ENCODE data around the gene SLC22A4. TPM values are rescaled to one million over a fixed set of nuclear protein-coding genes. Genes with fewer than 3 reads are reported as not detected.

Gene SLC22A4
- total and polyA plus RNA-seq, 2 of the 8 experiments (the other 6 are each of a cell fraction or from before 2014, with no cell fraction given) = 0.45 to 0.60 TPM

DNA sequence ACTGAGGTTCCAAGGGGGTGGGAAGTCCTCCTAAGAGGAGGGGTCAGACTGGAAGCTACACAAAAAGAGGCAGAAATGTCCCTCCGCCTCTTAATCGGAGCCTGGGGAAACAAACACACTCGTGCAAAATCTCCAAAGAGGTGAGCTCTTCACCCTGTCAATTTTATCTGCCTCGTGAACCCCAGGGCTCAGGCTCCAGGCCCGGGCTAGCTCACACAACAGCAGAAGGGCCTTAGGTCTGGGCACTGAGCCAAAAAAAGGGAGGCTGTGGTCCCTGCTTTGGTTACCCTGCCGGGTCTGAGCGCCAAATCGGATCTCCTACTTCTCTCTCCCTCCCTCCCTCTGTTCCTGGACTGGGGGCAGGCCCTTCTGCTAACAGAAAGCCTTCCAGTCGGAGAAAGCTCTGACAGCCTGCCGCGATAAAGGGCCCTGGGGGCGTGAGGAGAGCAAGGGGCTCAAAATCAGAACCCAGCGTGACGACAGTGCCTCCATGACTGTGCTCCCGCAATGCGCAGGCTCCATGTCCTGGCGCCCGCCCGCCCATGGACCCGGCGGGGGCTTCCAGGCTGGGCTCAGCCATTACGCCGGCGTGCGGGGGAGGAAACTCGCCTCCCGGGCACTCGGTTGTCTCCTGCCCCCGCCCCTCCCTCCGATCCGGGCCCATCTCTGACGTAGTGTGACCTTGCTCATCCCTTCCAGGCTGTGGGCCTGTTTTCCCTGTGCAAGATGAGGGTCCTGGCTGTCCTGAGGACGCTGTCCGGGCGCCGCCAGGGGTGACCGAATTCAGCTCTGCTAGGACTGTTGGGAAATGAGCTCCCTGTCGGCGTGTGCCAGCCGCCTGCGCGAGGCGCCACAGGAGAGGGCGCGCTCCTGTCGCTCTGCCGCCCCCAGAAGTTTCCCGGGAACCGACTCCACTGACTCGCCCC is 865 bp upstream of the SLC22A4 start:
- H4K91ac ChIP-seq (replicated peaks; ENCODE audit: insufficient read length, low read length) = peak overlapping the region; percentile 90
- CTCF ChIA-PET (ENCODE audit: partially characterized antibody) = interaction anchor here (0.5 to 4.1 kb wide), 19 partner anchors 8 to 825 kb away, joined by 3 to 27 read pairs (median 4); partner anchors contain the start of gene SLC22A5
- H2BK5ac ChIP-seq (ENCODE audit: low read depth, low read length) = peak overlapping the region; percentile 94
- TF ChIP-seq SP4 (IDR thresholded peaks at IDR 0.05; ENCODE audit: low read length) (no peak), CBX5 (IDR thresholded peaks at IDR 0.05; ENCODE audit: low read depth, low read length) (no peak), TBP (IDR thresholded peaks at IDR 0.05; ENCODE audit: low read depth, low read length) (peak; percentile 61), JUND (IDR thresholded peaks at IDR 0.05; ENCODE audit: low read length) (peak; percentile 66; the same call in 1 of the 2 replicates), PHF8 (conservative IDR thresholded peaks at IDR 0.05; ENCODE audit: low read depth, low read length) (peak; percentile 77), HDAC2 (IDR thresholded peaks at IDR 0.05; ENCODE audit: borderline replicate concordance in 1 of 2, low read depth in 2 of 2, low read length in 2 of 2) (peak in 1 of 2 experiments; percentile 82; a peak in 1 of 4 replicates), BACH1 (IDR thresholded peaks at IDR 0.05; ENCODE audit: low read length) (no peak), POLR2AphosphoS5 (IDR thresholded peaks at IDR 0.05; ENCODE audit: low read depth, low read length) (peak; percentile 84), CREB1 (IDR thresholded peaks at IDR 0.05) (peak; percentile 69), POU5F1 (IDR thresholded peaks at IDR 0.05; ENCODE audit: low read depth, low read length) (no peak), KDM4A (IDR thresholded peaks at IDR 0.05; ENCODE audit: low read depth, low read length, severe bottlenecking) (peak; percentile 57)

More for the DNA sequence above, 865 bp upstream of the SLC22A4 start:
- H3K18ac ChIP-seq (ENCODE audit: extremely low read depth, low read length) = peak overlapping the region; percentile 91
- peak overlapping the region; percentile 87 for H4K5ac ChIP-seq (ENCODE audit: insufficient read length, low read depth, low read length)
- H3K79me1 ChIP-seq (ENCODE audit: low read depth, low read length) = no peaks in the 10 kb centered on the region
- H3K4me2 ChIP-seq (ENCODE audit: insufficient read depth in 1 of 2, low read depth in 2 of 2, low read length in 2 of 2) = peak overlapping the region; percentile 91 to 93
- no peaks in the 10 kb centered on the region for H3K9me3 ChIP-seq (ENCODE audit: insufficient read depth in 2 of 2, low read depth in 1 of 2, low read length in 1 of 2)
- peaks cover 0 to 12% (median 3%) of the 10 kb centered on the region in 4 experiments; a peak in 5 of 7 replicates for H3K4me1 ChIP-seq (replicated peaks in 1 of 4; ENCODE audit: control insufficient read depth in 3 of 4, insufficient read depth in 4 of 4, low read length in 3 of 4)
- H2AK5ac ChIP-seq (ENCODE audit: low read depth, low read length) = no peak overlapping the region
- H4K8ac ChIP-seq (ENCODE audit: extremely low read depth, insufficient read depth, low read length) = peak overlapping the region; percentile 95; the same call in 1 of the 2 replicates
- WGBS, 2 experiments (ENCODE audit: extremely low coverage in 1 of 2, insufficient coverage in 1 of 2, insufficient read length in 1 of 2, insufficient replicate concordance in 2 of 2, low coverage in 1 of 2, low lambda C conversion rate in 2 of 2, missing lambda C conversion rate in 1 of 2) = 6% methylated on average over 41 of the region's 50 CpGs; no CpG with 5 or more reads in 1 of the 2 experiments
- no peak for FAIRE-seq
- H2BK15ac ChIP-seq (ENCODE audit: low read length) = peak overlapping the region; percentile 90; the same call in 1 of the 2 replicates
- peak overlapping the region; percentile 88 for H3K56ac ChIP-seq (replicated peaks; ENCODE audit: insufficient read length, low read depth, low read length)
- no peaks in the 10 kb centered on the region; a peak in 1 of 8 replicates for H3K36me3 ChIP-seq (ENCODE audit: control insufficient read depth in 2 of 4, insufficient read depth in 4 of 4, low read length in 3 of 4)
- peaks cover 1 to 3% of the 10 kb centered on the region in 2 experiments for H4K20me1 ChIP-seq (replicated peaks in 1 of 2; ENCODE audit: control insufficient read depth in 1 of 2, insufficient read depth in 2 of 2, low read length in 2 of 2)
- H3K9ac ChIP-seq (replicated peaks in 1 of 4; ENCODE audit: extremely low read depth in 1 of 4, low read depth in 3 of 4, low read length in 3 of 4) = peak overlapping the region in 3 of 4 experiments; percentile 78 to 83 (median 80); a peak in 6 of 7 replicates
- no peak overlapping the region for H3K23ac ChIP-seq (ENCODE audit: insufficient read length)
- H3K4me3 ChIP-seq (ENCODE audit: extremely low read depth in 1 of 4, insufficient read depth in 2 of 4, low read depth in 3 of 4, low read length in 4 of 4) = peak overlapping the region; percentile 53 to 75 (median 65)
- peaks cover 2 to 21% (median 16%) of the 10 kb centered on the region in 4 experiments for H3K27me3 ChIP-seq (replicated peaks in 1 of 4; ENCODE audit: control insufficient read depth in 3 of 4, extremely low read depth in 1 of 4, insufficient read depth in 3 of 4, low read length in 3 of 4)
- H2AFZ ChIP-seq (ENCODE audit: low read length) = peak overlapping the region; percentile 96
- peak overlapping the region; percentile 62 for H2BK12ac ChIP-seq (ENCODE audit: low read depth, low read length)
- POLR2A ChIA-PET (ENCODE audit: partially characterized antibody) = interaction anchor here (0.7 to 2.6 kb wide), 28 partner anchors 9 to 573 kb away, joined by 3 to 26 read pairs (median 4); partner anchors contain the start of genes ACSL6, GDF9, IRF1 and P4HA2
- H3K4ac ChIP-seq (replicated peaks; ENCODE audit: insufficient read length, low read depth, low read length) = peak overlapping the region; percentile 87
- peak in 1 of 2 experiments; percentile 89 for DNase-seq (ENCODE audit: low read depth in 1 of 2, low spot score in 2 of 2)
- H3K23me2 ChIP-seq (ENCODE audit: low read depth, low read length) = peaks cover 18% of the 10 kb centered on the region
- peak overlapping the region; percentile 74 for H3K27ac ChIP-seq (ENCODE audit: low read depth, low read length)
- H2BK20ac ChIP-seq (ENCODE audit: low read length) = no peak overlapping the region; the same call in 1 of the 2 replicates
- no peaks in the 10 kb centered on the region for H3K79me2 ChIP-seq (ENCODE audit: control insufficient read depth in 1 of 2, insufficient read depth in 2 of 2, low read length in 2 of 2)
- peak overlapping the region; percentile 70 for H2BK120ac ChIP-seq (replicated peaks; ENCODE audit: low read depth, low read length)
- H3K14ac ChIP-seq (ENCODE audit: insufficient read length) = no peak overlapping the region

Measured in H1 (cell line).